ENCODE results near the gene MOB4. TPM values are rescaled to one million over a fixed set of nuclear protein-coding genes. Genes with fewer than 3 reads are reported as not detected.

The MOB4 gene
- total and polyA plus RNA-seq, 10 of the 15 experiments (the other 5 are each of a cell fraction or from before 2014, with no cell fraction given): 13.5 to 44.2 (median 32.4) TPM

- TF ChIP-seq HDAC6 (IDR thresholded peaks at IDR 0.05; ENCODE audit: unreplicated experiment) (no peak), SUPT20H (IDR thresholded peaks at IDR 0.05; ENCODE audit: borderline replicate concordance, control insufficient read depth, low read depth, low read length) (no peak), BCL11A (IDR thresholded peaks at IDR 0.05; ENCODE audit: low read depth, low read length) (no peak; the same call in 1 of the 2 replicates), TCF3 (IDR thresholded peaks at IDR 0.05; ENCODE audit: borderline replicate concordance, insufficient read depth, low read depth, low read length) (peak; percentile 54; the same call in 1 of the 2 replicates), ZBTB40 (IDR thresholded peaks at IDR 0.05; ENCODE audit: borderline replicate concordance) (peak; percentile 88), CREB1 (IDR thresholded peaks at IDR 0.05; ENCODE audit: low read depth) (peak; percentile 98), BACH1 (IDR thresholded peaks at IDR 0.05; ENCODE audit: borderline replicate concordance) (peak; percentile 90), FOXM1 (IDR thresholded peaks at IDR 0.05; ENCODE audit: low read depth, low read length) (no peak), CTCF (IDR thresholded peaks at IDR 0.05 in 2 of 3, conservative IDR thresholded peaks at IDR 0.05 in 1 of 3; ENCODE audit: control insufficient read depth in 2 of 3, extremely low read depth in 1 of 3, insufficient read depth in 1 of 3, low read depth in 3 of 3, low read length in 3 of 3) (no peak), SRF (IDR thresholded peaks at IDR 0.05; ENCODE audit: low read depth in 2 of 2, low read length in 2 of 2) (peak in 1 of 2 experiments; percentile 80; a peak in 2 of 4 replicates), BCLAF1 (IDR thresholded peaks at IDR 0.05) (no peak), IKZF2 (IDR thresholded peaks at IDR 0.05) (peak; percentile 93 to 94), NFIC (IDR thresholded peaks at IDR 0.05; ENCODE audit: low read depth, low read length) (peak; percentile 44; the same call in 1 of the 2 replicates), TAF1 (IDR thresholded peaks at IDR 0.05; ENCODE audit: borderline replicate concordance, low read depth, low read length) (peak; percentile 96), KAT2A (conservative IDR thresholded peaks at IDR 0.05; ENCODE audit: control insufficient read depth, low read depth, low read length) (no peak)
- TF ChIP-seq, protein P1, sequence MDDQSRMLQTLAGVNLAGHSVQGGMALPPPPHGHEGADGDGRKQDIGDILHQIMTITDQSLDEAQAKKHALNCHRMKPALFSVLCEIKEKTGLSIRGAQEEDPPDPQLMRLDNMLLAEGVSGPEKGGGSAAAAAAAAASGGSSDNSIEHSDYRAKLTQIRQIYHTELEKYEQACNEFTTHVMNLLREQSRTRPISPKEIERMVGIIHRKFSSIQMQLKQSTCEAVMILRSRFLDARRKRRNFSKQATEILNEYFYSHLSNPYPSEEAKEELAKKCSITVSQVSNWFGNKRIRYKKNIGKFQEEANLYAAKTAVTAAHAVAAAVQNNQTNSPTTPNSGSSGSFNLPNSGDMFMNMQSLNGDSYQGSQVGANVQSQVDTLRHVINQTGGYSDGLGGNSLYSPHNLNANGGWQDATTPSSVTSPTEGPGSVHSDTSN (IDR thresholded peaks at IDR 0.05; ENCODE audit: insufficient replicate concordance, low read depth, low read length): peak; percentile 22
Observed at GRCh38 chr2:197499594-197500502, 16.0 kb upstream of the MOB4 start, which contains the start of the genes HSPD1 and HSPE1 (continued).
